ENCODE data around the gene PLEKHA4.

Gene PLEKHA4

GRCh38 chr19:48830965-48831364 lies 37.5 kb downstream of the PLEKHA4 start:
- no peak for DNase-seq (ENCODE audit: low read depth in 2 of 2, low spot score in 1 of 2)

DNA sequence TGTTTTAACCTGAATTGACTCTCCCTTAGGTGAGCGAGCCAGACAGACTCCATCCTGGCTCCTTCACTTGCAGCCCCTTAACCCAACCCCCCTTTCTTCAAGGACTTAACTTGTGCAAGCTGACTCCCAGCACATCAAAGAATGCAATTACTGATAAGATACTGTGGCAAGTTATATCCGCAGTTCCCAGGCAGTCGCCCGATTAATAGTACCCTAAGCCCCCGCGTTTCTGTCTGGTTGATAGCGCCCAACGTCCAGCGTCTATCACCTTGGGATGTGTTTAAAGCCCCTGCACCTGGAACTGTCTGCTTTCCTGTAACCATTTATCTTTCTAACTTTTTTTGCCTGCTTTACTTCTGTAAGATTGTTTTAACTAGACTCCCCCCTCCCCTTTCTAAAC lies 38.3 kb downstream of the PLEKHA4 start:
- no peak for DNase-seq (ENCODE audit: low read depth in 2 of 2, low spot score in 1 of 2)

GRCh38 chr19:48826606-48827020 lies 41.8 kb downstream of the PLEKHA4 start:
- DNase-seq (ENCODE audit: low read depth in 2 of 2, low spot score in 1 of 2) = no peak

DNA sequence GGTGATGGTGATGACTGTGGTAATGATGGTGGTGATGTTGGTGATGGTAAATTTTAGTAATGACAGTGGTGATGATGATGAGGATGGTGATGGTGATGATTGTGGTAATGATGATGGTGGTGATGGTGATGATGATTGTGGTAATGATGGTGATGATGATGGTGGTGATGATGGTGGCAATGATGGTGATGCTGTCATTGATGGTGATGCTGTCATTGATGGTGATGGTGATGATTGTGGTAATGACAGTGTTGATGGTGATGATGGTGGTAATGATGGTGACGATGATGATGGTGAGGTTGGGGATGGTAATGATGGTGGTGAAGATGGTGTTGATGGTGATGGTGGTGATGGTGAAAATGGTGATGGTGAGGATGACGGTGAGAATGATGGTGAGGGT lies 45.9 kb downstream of the PLEKHA4 start:
- no peak for DNase-seq (ENCODE audit: low read depth in 2 of 2, low spot score in 1 of 2)

GRCh38 chr19:48821633-48822032 lies 46.8 kb downstream of the PLEKHA4 start:
- no peak for DNase-seq (ENCODE audit: low read depth in 2 of 2, low spot score in 1 of 2)

DNA sequence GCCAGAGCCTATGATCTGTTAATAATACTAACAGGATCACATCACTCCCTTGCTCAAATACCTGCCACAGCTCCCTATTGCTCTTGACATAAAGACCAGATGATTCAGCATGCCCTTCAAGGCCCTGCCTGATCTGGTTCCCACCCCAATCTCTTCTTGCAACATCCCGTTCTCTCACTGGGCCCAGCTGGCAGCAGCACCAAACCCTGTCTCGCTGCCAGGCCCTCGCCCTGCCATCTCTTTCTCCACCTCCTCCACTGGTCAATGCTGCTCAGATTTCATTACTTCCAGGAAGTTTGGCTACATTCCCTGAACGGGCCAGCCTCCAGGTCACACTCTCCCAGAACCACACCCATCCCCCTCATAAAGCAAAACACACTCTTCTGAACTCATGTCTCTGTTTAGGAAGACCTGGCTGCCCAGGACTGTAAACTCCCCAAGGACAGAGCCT lies 49.0 kb downstream of the PLEKHA4 start:
- no peak for DNase-seq (ENCODE audit: low read depth in 2 of 2, low spot score in 1 of 2)

- no peak for DNase-seq (ENCODE audit: low read depth in 2 of 2, low spot score in 1 of 2)
These were observed 50.1 kb downstream of the PLEKHA4 start for GRCh38 chr19:48818234-48818820.

- no peak for DNase-seq (ENCODE audit: low read depth in 2 of 2, low spot score in 1 of 2)
These were observed 50.8 kb downstream of the PLEKHA4 start for GRCh38 chr19:48817585-48818124.

DNA sequence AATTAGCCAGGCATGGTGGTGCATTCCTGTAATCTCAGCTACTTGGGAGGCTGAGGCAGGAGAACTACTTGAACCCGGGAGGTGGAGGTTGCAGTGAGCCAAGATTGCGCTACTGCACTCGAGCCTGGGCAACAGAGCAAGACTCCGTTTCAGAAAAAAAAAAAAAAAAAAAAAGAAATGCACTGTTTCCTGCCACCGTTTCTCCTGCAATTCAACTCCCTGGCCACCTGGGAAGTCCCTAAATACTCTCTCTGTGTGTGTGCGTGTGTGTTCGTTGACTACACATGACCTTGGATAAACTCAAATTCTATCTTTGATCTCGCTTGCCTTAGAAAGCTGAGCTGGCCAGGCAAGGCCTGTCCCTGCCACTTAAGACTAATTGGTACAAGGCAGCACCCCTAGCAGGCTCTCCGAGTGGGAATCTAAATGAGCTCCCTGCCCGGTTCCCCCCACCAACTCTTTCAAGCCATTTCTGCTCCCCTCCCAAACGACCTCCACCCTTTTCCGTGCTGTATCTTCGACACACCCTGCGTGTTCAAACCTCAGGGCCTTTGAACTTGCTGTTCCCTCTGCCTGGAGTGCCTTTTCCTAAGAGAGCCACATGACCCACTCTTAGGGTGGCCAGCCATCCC lies 52.4 kb downstream of the PLEKHA4 start:
- DNase-seq (ENCODE audit: low read depth in 2 of 2, low spot score in 1 of 2) = no peak

- no peak for DNase-seq (ENCODE audit: low read depth in 2 of 2, low spot score in 1 of 2)
These were observed 53.5 kb downstream of the PLEKHA4 start for GRCh38 chr19:48814895-48815294.

- DNase-seq (ENCODE audit: low read depth in 2 of 2, low spot score in 1 of 2) = no peak
These were observed 55.1 kb downstream of the PLEKHA4 start for GRCh38 chr19:48813123-48813913.

DNA sequence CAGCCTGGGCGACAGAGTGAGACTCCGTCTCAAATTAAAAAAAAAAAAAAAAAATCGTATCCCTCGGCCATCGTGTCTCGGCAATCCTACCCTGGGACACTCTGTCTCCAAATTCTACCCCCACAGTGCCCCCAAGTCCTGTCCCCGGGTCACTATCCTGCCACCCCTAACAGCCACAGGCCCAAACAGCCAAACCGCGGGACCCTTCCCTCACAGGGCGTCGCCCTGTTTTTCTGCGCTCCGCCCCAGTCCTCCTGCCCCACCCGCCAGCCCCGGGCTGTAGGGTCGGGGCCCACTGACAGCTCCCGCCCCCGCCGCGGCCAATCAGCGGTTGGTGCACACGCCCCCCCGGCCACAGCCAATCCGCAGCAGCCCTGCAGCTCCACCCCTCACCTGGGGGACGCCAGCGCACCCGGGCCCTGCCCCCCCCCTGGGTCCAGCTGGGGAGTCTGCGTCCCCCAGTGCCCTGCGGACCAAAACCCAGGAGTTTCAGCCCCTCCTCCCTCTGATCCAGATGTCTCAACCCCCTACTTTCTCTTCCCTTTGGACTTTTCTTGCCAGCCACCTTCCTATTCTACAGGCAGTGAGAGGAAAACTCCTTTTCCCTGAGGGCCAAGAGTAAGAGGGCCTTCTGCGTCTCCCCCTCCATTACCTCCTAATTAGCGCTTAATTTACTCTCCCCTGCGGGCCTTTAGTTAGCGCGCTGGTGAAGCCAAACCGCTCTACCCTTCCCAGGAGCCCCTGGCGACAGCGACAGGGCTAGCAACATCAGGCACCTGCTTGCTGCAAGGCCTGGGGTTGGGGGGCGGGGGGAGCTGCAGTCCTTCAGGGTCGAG lies 56.1 kb downstream of the PLEKHA4 start:
- peak in 1 of 2 donors; percentile 21 for DNase-seq (ENCODE audit: low read depth in 2 of 2, low spot score in 1 of 2)

GRCh38 chr19:48810151-48810550 lies 58.3 kb downstream of the PLEKHA4 start:
- no peak for DNase-seq (ENCODE audit: low read depth in 2 of 2, low spot score in 1 of 2)

DNA sequence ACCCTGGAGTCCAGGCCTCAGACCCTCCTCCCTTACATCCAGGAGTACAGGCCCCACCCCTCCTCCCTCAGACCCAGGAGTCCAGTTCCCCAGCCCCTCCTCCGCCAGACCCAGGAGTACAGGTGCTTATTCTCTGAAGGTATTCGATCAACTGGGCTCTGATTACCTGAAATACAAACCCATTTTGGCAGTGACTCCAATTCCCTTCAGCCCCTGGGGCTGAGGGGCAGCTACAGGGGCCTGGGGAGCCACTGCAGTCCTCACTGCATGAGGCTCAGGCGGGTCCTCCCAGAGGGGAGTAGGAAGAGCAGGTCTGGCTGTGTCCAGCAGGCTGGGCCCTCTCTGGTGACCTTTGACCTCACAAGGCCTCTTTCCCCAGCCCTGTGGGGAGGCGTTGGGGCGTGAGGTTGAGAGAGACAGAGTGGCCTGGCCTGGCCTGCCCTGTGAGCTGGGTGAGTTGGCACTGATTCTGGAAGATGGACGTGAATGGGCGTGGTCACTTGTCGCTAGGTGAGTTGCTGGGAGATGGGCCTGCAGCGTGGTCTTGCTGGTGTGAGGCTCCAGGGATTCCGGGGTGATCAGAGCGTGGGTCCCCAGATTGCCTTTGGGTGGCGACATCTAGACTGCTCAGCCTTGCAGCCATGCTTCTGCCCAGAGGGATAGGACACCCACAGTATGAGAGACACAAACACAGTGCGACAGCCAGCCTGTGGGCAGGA lies 60.7 kb downstream of the PLEKHA4 start:
- no peak for DNase-seq (ENCODE audit: low read depth in 2 of 2, low spot score in 1 of 2)

GRCh38 chr19:48806818-48807589 lies 61.4 kb downstream of the PLEKHA4 start:
- DNase-seq (ENCODE audit: low read depth in 2 of 2, low spot score in 1 of 2) = no peak

GRCh38 chr19:48806518-48806817 lies 61.9 kb downstream of the PLEKHA4 start:
- no peak for DNase-seq (ENCODE audit: low read depth in 2 of 2, low spot score in 1 of 2)

DNA sequence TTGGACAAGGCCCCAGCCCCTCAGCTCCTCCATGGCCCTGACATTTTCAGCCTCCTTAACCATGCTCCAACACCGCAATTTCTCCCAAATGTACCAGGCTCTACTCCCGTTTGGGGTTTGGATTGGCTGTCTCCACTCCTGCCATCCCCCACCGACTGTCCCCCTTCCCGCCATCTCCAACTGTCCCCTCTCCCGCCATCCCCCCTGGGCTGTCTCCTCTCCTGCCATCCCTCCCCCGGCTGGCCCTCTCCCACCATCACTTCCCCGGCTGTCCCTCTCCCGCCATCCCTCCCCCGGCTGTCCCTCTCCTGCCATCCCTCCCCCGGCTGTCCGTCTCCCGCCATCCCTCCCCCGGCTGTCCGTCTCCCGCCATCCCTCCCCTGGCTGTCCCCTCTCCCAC lies 63.0 kb downstream of the PLEKHA4 start:
- no peak for DNase-seq (ENCODE audit: low read depth in 2 of 2, low spot score in 1 of 2)

GRCh38 chr19:48804496-48804895 lies 63.9 kb downstream of the PLEKHA4 start:
- DNase-seq (ENCODE audit: low read depth in 2 of 2, low spot score in 1 of 2) = no peak

- DNase-seq (ENCODE audit: low read depth in 2 of 2, low spot score in 1 of 2) = no peak
These were observed 65.8 kb downstream of the PLEKHA4 start for GRCh38 chr19:48802623-48803022.
